Astrocyte (in vitro differentiated cells and primary cell): ENCODE results near the gene PCDH12. TPM values are rescaled to one million over a fixed set of nuclear protein-coding genes. Genes with fewer than 3 reads are reported as not detected.
A peak's percentile ranks its signal among the peaks of the same experiment; 100 is the strongest.

Source experiments
- DNase-seq: peaks from one replicate; pipeline ENCODE4 v3.0.0-alpha.2; 2010; ENCODE audit warnings: low read depth
- FAIRE-seq: peaks from 2 replicates; lab custom pipeline; 2011; peaks lifted over from hg19 to GRCh38; lab: Jason Lieb, UNC
- H2AFZ ChIP-seq: 2 replicates; pipeline ENCODE4 v1.6.0; 2012; ENCODE audit warnings: low read depth, low read length, inconsistent platforms
- H3K27ac ChIP-seq: 2 replicates; pipeline ENCODE4 v1.5.1; 2011; ENCODE audit warnings: low read depth, low read length, inconsistent platforms
- H3K27me3 ChIP-seq: 2 replicates; pipeline ENCODE4 v1.6.0; 2011; ENCODE audit warnings: low read length, inconsistent platforms; ENCODE audit not compliant: insufficient read depth
- H3K36me3 ChIP-seq: 2 replicates; pipeline ENCODE4 v1.5.1; 2011; ENCODE audit warnings: low read length, inconsistent platforms; ENCODE audit not compliant: insufficient read depth
- H3K4me1 ChIP-seq: 2 replicates; pipeline ENCODE4 v1.5.1; 2011; ENCODE audit warnings: low read length, inconsistent platforms; ENCODE audit not compliant: insufficient read depth
- H3K4me2 ChIP-seq: 2 replicates; pipeline ENCODE4 v1.6.0; 2012; ENCODE audit warnings: low read length, inconsistent platforms
- H3K4me3 ChIP-seq: 2 replicates; pipeline ENCODE4 v1.5.1; 2011; ENCODE audit warnings: low read depth, mild to moderate bottlenecking, low read length, inconsistent platforms; ENCODE audit not compliant: insufficient read depth
- H3K79me2 ChIP-seq: 2 replicates; pipeline ENCODE4 v1.6.0; 2012; ENCODE audit warnings: mild to moderate bottlenecking, low read length, inconsistent platforms; ENCODE audit not compliant: insufficient read depth
- H3K9ac ChIP-seq: 2 replicates; pipeline ENCODE4 v1.6.0; 2012; ENCODE audit warnings: mild to moderate bottlenecking, low read length, inconsistent platforms
- H3K9me3 ChIP-seq: 2 replicates; pipeline ENCODE4 v1.5.1; 2012; ENCODE audit warnings: low read depth, mild to moderate bottlenecking, low read length, inconsistent platforms; ENCODE audit not compliant: insufficient read depth
- H4K20me1 ChIP-seq: 2 replicates; pipeline ENCODE4 v1.6.0; 2012; ENCODE audit warnings: low read length, inconsistent platforms; ENCODE audit not compliant: insufficient read depth
- H3K27ac Mint-ChIP-seq: one replicate; pipeline ENCODE4 v1.8.0; 2021; ENCODE audit warnings: mild to moderate bottlenecking, mixed read lengths; ENCODE audit not compliant: unreplicated experiment
- H3K27me3 Mint-ChIP-seq: one replicate; pipeline ENCODE4 v1.8.0; 2021; ENCODE audit warnings: low read depth, mixed read lengths; ENCODE audit not compliant: unreplicated experiment
- H3K36me3 Mint-ChIP-seq: one replicate; pipeline ENCODE4 v1.8.0; 2021; ENCODE audit warnings: low read depth, mixed read lengths; ENCODE audit not compliant: unreplicated experiment
- H3K4me1 Mint-ChIP-seq: one replicate; pipeline ENCODE4 v1.8.0; 2021; ENCODE audit warnings: low read depth, mixed read lengths; ENCODE audit not compliant: unreplicated experiment
- H3K4me3 Mint-ChIP-seq: one replicate; pipeline ENCODE4 v1.8.0; 2021; ENCODE audit warnings: mild to moderate bottlenecking, moderate library complexity, mixed read lengths; ENCODE audit not compliant: unreplicated experiment
- H3K9me3 Mint-ChIP-seq: one replicate; pipeline ENCODE4 v1.8.0; 2021; ENCODE audit warnings: mild to moderate bottlenecking, mixed read lengths; ENCODE audit not compliant: unreplicated experiment
- CTCF ChIP-seq: IDR thresholded peaks from 2 replicates; pipeline ENCODE4 v1.5.1; 2011; ENCODE audit warnings: low read depth, mild to moderate bottlenecking, inconsistent platforms, low read length, moderate library complexity; ENCODE audit not compliant: insufficient read depth
- EZH2 ChIP-seq: IDR thresholded peaks from 2 replicates; pipeline ENCODE4 v1.6.1; 2012; ENCODE audit warnings: mild to moderate bottlenecking, low read length, inconsistent platforms; ENCODE audit not compliant: insufficient read depth
- total RNA-seq: library from RNA; stranded (reverse); gene quantifications from 2 replicates; pipeline ENCODE4 v1.2.1, GENCODE V29; 2021

Gene PCDH12
- total RNA-seq, 1 donor from 2014 or later: 0.02 TPM

DNA sequence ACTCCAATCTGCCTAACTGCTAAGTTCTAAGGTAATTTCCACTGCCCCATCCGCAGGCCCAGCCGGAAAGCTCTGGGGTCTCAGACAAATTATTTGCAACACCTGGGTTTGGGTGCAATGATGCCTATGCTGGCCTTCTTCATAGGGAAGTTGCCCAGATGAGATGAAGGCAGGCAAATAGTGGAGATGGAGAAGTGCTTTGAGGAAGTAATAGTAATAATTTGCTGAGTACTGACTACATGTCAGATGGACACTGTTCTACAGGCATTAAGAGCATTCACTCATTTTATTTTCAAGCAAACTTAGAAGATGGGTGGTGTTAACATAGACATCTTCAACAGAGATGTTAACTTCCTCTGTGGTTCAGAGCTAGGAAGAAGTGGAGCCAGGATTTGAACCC, 3.8 kb downstream of the PCDH12 start:
- Histone ChIP-seq H3K36me3 (no peaks in the 10 kb centered on the region), H4K20me1 (no peaks in the 10 kb centered on the region), H3K27ac (no peak overlapping the region), H3K79me2 (no peaks in the 10 kb centered on the region), H3K4me3 (no peak overlapping the region), H3K9ac (no peak overlapping the region), H3K27me3 (no peaks in the 10 kb centered on the region), H3K4me2 (no peak overlapping the region), H2AFZ (no peak overlapping the region), H3K9me3 (no peaks in the 10 kb centered on the region), H3K4me1 (no peaks in the 10 kb centered on the region)
- Mint-ChIP-seq H3K9me3 (no peaks in the 10 kb centered on the region), H3K4me3 (no peak overlapping the region), H3K36me3 (peaks cover 4% of the 10 kb centered on the region), H3K27me3 (peaks cover 45% of the 10 kb centered on the region), H3K4me1 (peaks cover 6% of the 10 kb centered on the region), H3K27ac (no peak overlapping the region)
- DNase-seq (no peak), FAIRE-seq (no peak)
- TF ChIP-seq EZH2 (no peak), CTCF (no peak)

DNA sequence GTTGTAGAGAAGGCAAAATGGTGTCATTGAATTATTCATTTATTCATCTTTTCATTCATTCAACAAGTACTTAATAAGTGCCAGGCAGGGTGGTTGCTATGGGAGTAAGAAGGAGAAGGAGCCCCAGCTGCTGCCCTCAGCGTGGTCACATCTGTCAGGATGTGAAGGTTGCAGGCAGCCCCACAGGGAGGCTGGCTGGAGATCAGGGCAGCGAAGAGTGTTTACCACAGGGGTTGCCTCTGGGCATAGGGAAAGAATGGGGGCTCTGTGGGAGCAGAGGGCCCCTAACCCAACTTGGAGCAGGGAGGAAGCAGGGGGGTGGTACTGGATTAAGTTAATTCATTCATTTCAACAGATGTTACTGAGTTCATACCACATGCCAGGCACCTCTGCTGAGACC, 6.0 kb downstream of the PCDH12 start:
- no peak overlapping the region for H3K27ac ChIP-seq
- H3K4me1 Mint-ChIP-seq: peaks cover 6% of the 10 kb centered on the region
- no peak overlapping the region for H3K27ac Mint-ChIP-seq
- no peak overlapping the region for H3K4me3 ChIP-seq
- H3K9me3 ChIP-seq: no peaks in the 10 kb centered on the region
- H3K4me1 ChIP-seq: no peaks in the 10 kb centered on the region
- H3K36me3 Mint-ChIP-seq: peaks cover 2% of the 10 kb centered on the region
- H3K9me3 Mint-ChIP-seq: no peaks in the 10 kb centered on the region
- no peak overlapping the region for H2AFZ ChIP-seq
- no peaks in the 10 kb centered on the region for H3K27me3 ChIP-seq
- H3K36me3 ChIP-seq: no peaks in the 10 kb centered on the region
- no peaks in the 10 kb centered on the region for H3K79me2 ChIP-seq
- peak overlapping the region; percentile 62 for H3K4me3 Mint-ChIP-seq
- H4K20me1 ChIP-seq: no peaks in the 10 kb centered on the region
- TF ChIP-seq EZH2 (no peak), CTCF (no peak)
- no peak for DNase-seq
- no peak overlapping the region for H3K4me2 ChIP-seq
- peaks cover 41% of the 10 kb centered on the region for H3K27me3 Mint-ChIP-seq
- no peak for FAIRE-seq
- no peak overlapping the region for H3K9ac ChIP-seq

GRCh38 chr5:141951332-141951781, 6.6 kb downstream of the PCDH12 start:
- H4K20me1 ChIP-seq: no peaks in the 10 kb centered on the region
- Mint-ChIP-seq H3K9me3 (no peaks in the 10 kb centered on the region), H3K4me1 (peaks cover 6% of the 10 kb centered on the region), H3K36me3 (peaks cover 2% of the 10 kb centered on the region), H3K27me3 (peaks cover 41% of the 10 kb centered on the region), H3K27ac (no peak overlapping the region), H3K4me3 (no peak overlapping the region)
- FAIRE-seq (no peak), DNase-seq (no peak)
- H3K9me3 ChIP-seq: no peaks in the 10 kb centered on the region
- H3K36me3 ChIP-seq: no peaks in the 10 kb centered on the region
- no peaks in the 10 kb centered on the region for H3K4me1 ChIP-seq
- no peak overlapping the region for H2AFZ ChIP-seq
- H3K9ac ChIP-seq: no peak overlapping the region
- no peaks in the 10 kb centered on the region for H3K79me2 ChIP-seq
- H3K27ac ChIP-seq: no peak overlapping the region
- no peak overlapping the region for H3K4me2 ChIP-seq
- TF ChIP-seq CTCF (peak; percentile 44), EZH2 (no peak)
- no peak overlapping the region for H3K4me3 ChIP-seq
- H3K27me3 ChIP-seq: no peaks in the 10 kb centered on the region
